ENCODE data around the gene ZNF609. TPM values are rescaled to one million over a fixed set of nuclear protein-coding genes. Genes with fewer than 3 reads are reported as not detected.

ZNF609 gene
- total RNA-seq, 1 experiment from 2014 or later: 35.0 TPM

GRCh38 chr15:64682255-64682654 lies 221.9 kb downstream of the ZNF609 start:
- CTCF ChIA-PET: interaction anchor here (1.1 kb wide), 1 partner anchor 255 kb away, joined by 3 read pairs; no protein-coding TSS in a partner anchor
- no peak overlapping the region for H3K27ac ChIP-seq (ENCODE audit: low read depth, low read length, poor library complexity, severe bottlenecking)
- intact Hi-C loops (cut with micrococcal nuclease; ENCODE audit: unreplicated experiment): loop anchor here (10.0 kb wide), 1 partner anchor 467 kb away; no protein-coding TSS in a partner anchor

DNA sequence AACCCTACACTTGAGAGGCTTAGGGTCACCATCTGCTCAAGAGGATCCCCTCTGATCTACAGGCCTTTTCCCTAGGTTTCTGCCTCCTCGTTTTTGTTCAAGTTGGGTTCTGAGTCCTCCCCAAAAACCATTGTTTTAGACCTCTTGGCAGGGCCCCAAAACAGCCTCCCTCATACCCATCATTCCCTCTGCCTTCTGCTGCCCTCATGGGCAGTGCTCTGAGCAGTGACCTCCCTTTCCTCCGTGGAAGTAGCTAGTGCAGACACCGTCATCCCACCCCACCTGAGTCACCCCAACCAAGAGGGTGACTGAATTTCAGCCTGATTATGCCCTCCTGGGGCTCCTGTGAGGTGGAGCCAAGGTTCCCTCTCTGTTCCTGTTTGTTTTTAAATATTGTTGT lies 223.0 kb downstream of the ZNF609 start:
- H3K27ac ChIP-seq (ENCODE audit: low read depth, low read length, poor library complexity, severe bottlenecking): no peak overlapping the region
- H3K36me3 ChIP-seq (ENCODE audit: insufficient read depth, low read length, poor library complexity, severe bottlenecking): peaks cover 75% of the 10 kb centered on the region
- H3K27me3 ChIP-seq (replicated peaks; ENCODE audit: insufficient read depth, low read depth, low read length, poor library complexity): no peaks in the 10 kb centered on the region
- no peaks in the 10 kb centered on the region for H3K9me3 ChIP-seq (ENCODE audit: low read depth, low read length, poor library complexity, severe bottlenecking)
- no peak overlapping the region for H3K4me3 ChIP-seq (ENCODE audit: low read depth, low read length, poor library complexity, severe bottlenecking)
- POLR2A ChIA-PET (ENCODE audit: low non-redundant PET): no interaction called here
- no peaks in the 10 kb centered on the region for H3K4me1 ChIP-seq (ENCODE audit: insufficient read depth, low read length, poor library complexity, severe bottlenecking)
- CTCF ChIA-PET: no interaction called here
- intact Hi-C loops (cut with micrococcal nuclease; ENCODE audit: unreplicated experiment): loop anchor here (10.0 kb wide), 1 partner anchor 469 kb away; no protein-coding TSS in a partner anchor
- BruUV-seq (replicated peaks): no TSS peak
- no peak for TF ChIP-seq CTCF (conservative IDR thresholded peaks at IDR 0.05; ENCODE audit: low read depth, low read length)
- no peak for TF ChIP-seq EZH2 (IDR thresholded peaks at IDR 0.05; ENCODE audit: borderline replicate concordance, low read depth, low read length, poor library complexity, severe bottlenecking)
- DNase-seq (ENCODE audit: low spot score): no peak

More at GRCh38 chr15:64682255-64682654, 221.9 kb downstream of the ZNF609 start:
- Histone ChIP-seq H3K4me3 (ENCODE audit: low read depth, low read length, poor library complexity, severe bottlenecking) (no peak overlapping the region), H3K4me1 (ENCODE audit: insufficient read depth, low read length, poor library complexity, severe bottlenecking) (no peaks in the 10 kb centered on the region), H3K27me3 (replicated peaks; ENCODE audit: insufficient read depth, low read depth, low read length, poor library complexity) (no peaks in the 10 kb centered on the region), H3K36me3 (ENCODE audit: insufficient read depth, low read length, poor library complexity, severe bottlenecking) (peaks cover 64% of the 10 kb centered on the region), H3K9me3 (ENCODE audit: low read depth, low read length, poor library complexity, severe bottlenecking) (no peaks in the 10 kb centered on the region)
- no peak for DNase-seq (ENCODE audit: low spot score)
- no peak for TF ChIP-seq CTCF (conservative IDR thresholded peaks at IDR 0.05; ENCODE audit: low read depth, low read length)
- TF ChIP-seq EZH2 (IDR thresholded peaks at IDR 0.05; ENCODE audit: borderline replicate concordance, low read depth, low read length, poor library complexity, severe bottlenecking): no peak
- POLR2A ChIA-PET (ENCODE audit: low non-redundant PET): no interaction called here
- no TSS peak for BruUV-seq (replicated peaks)

DNA sequence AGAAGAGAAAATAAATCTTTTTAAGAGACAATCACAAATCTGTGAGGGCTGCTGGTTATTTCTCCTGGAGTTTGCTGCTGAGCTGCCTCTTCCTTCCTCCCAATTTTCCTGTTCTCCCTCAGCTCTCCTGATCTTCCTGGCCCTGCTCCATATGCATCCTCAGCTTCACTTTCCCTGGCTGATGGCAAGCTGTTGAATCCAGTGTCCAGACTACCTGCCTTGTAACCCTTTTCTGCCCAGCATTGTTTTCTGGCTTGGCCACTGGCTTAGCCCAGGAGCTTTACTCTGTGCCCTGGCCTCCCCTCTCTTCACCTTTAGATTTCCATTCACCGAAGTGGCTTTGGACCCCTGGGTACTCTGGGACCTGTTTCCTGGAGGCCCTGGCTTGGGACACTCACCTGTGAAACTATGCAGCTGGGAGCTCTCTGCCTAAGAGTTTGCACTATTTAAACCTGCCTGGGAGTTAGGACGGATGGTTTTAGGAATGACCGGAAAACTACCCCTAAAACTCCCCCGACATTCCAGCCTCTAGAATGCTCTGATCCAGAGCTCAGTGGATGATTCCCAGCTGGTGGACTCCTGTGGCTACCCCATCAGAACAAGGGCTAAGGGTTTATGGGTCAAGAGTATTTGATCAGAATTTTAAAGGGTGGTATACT lies 225.0 kb downstream of the ZNF609 start:
- Histone ChIP-seq H3K27ac (ENCODE audit: low read depth, low read length, poor library complexity, severe bottlenecking) (no peak overlapping the region), H3K36me3 (ENCODE audit: insufficient read depth, low read length, poor library complexity, severe bottlenecking) (peaks cover 79% of the 10 kb centered on the region), H3K4me1 (ENCODE audit: insufficient read depth, low read length, poor library complexity, severe bottlenecking) (no peaks in the 10 kb centered on the region), H3K27me3 (replicated peaks; ENCODE audit: insufficient read depth, low read depth, low read length, poor library complexity) (no peaks in the 10 kb centered on the region), H3K9me3 (ENCODE audit: low read depth, low read length, poor library complexity, severe bottlenecking) (no peaks in the 10 kb centered on the region), H3K4me3 (ENCODE audit: low read depth, low read length, poor library complexity, severe bottlenecking) (no peak overlapping the region)
- CTCF ChIA-PET: interaction anchor here (1.8 kb wide), 1 partner anchor 43 kb away, joined by 7 read pairs; no protein-coding TSS in a partner anchor
- intact Hi-C loops (cut with micrococcal nuclease; ENCODE audit: unreplicated experiment): loop anchor here (10.0 kb wide), 1 partner anchor 471 kb away; no protein-coding TSS in a partner anchor
- BruUV-seq (replicated peaks): no TSS peak
- POLR2A ChIA-PET (ENCODE audit: low non-redundant PET): interaction anchor here (0.6 kb wide), 1 partner anchor 127 kb away, joined by 3 read pairs; no protein-coding TSS in a partner anchor
- no peak for DNase-seq (ENCODE audit: low spot score)
- TF ChIP-seq CTCF (conservative IDR thresholded peaks at IDR 0.05; ENCODE audit: low read depth, low read length): no peak
- TF ChIP-seq EZH2 (IDR thresholded peaks at IDR 0.05; ENCODE audit: borderline replicate concordance, low read depth, low read length, poor library complexity, severe bottlenecking): no peak

All from A673 (cell line).